Breast epithelium (tissue), 4 donors: ENCODE data around the gene TES. TPM values are rescaled to one million over a fixed set of nuclear protein-coding genes. Genes with fewer than 3 reads are reported as not detected.
A peak's percentile ranks its signal among the peaks of the same experiment; 100 is the strongest.

Source experiments
- DNase-seq, 2 donors: peaks; one replicate each; pipeline ENCODE4 v3.0.0-alpha.2; 2019; ENCODE audit warnings: low spot score in 2 of 2
- H3K27ac ChIP-seq, 2 donors: fragments of 200-600 bp; sonication (generic) in 1 of 2; one replicate each; pipeline ENCODE4 v1.5.1; 2016 to 2019; ENCODE audit warnings: mild to moderate bottlenecking in 1 of 2
- H3K27me3 ChIP-seq, 2 donors: fragments of 200-600 bp; sonication (generic) in 1 of 2; one replicate each; pipeline versions ENCODE4 v1.5.1 to v1.6.0; 2017 to 2019; ENCODE audit warnings: control low read depth in 1 of 2, mild to moderate bottlenecking in 1 of 2
- H3K36me3 ChIP-seq: fragments of 200-600 bp; one replicate; pipeline ENCODE4 v1.5.1; 2019
- H3K4me1 ChIP-seq, 2 donors: fragments of 200-600 bp; sonication (generic); one replicate each; pipeline ENCODE4 v1.5.1; 2016 to 2019; ENCODE audit warnings: control low read depth in 1 of 2
- H3K4me3 ChIP-seq, 3 donors: fragments of 200-600 bp; sonication (generic); 1 replicate in 2 of 3; 2 replicates in 1 of 3; pipeline ENCODE4 v1.5.1; 2016 to 2019; ENCODE audit warnings: mild to moderate bottlenecking in 3 of 3, moderate library complexity in 2 of 3
- H3K9me3 ChIP-seq, 2 donors: fragments of 200-600 bp; sonication (generic) in 1 of 2; one replicate each; pipeline ENCODE4 v1.5.1; 2016 to 2019; ENCODE audit warnings: control low read depth in 1 of 2
- POLR2A ChIP-seq: fragments of 450-650 bp; IDR thresholded peaks from one replicate; pipeline ENCODE4 v1.6.1; 2016; ENCODE audit warnings: antibody characterized with exemption, mild to moderate bottlenecking, moderate library complexity
- POLR2AphosphoS5 ChIP-seq, 3 donors: sonication (generic); formaldehyde crosslinking; IDR thresholded peaks; one replicate each; pipeline ENCODE4 v1.6.1; 2017; ENCODE audit warnings: antibody characterized with exemption in 3 of 3
- intact Hi-C: fragments of 100-400 bp; cut with DNase I; formaldehyde crosslinking; loops from one replicate; pipeline ENCODE4 v1.15.1; 2023; ENCODE audit warnings: low total_unique reads
- total RNA-seq, 3 donors: library from RNA; depleted of rRNA; stranded (reverse); fragments of >200 nt; gene quantifications; one replicate each; pipeline ENCODE4 v1.1.0, GENCODE V29; 2016
- TF ChIP-seq, protein P1 (sequence below), 3 donors: fragments of 450-650 bp; IDR thresholded peaks; one replicate each; pipeline ENCODE4 v1.5.1; 2016 to 2017; ENCODE audit warnings: antibody characterized with exemption in 3 of 3, mild to moderate bottlenecking in 3 of 3, moderate library complexity in 3 of 3

TES gene
- total RNA-seq, 3 donors from 2014 or later: 29.0 to 146 (median 88.5) TPM

DNA sequence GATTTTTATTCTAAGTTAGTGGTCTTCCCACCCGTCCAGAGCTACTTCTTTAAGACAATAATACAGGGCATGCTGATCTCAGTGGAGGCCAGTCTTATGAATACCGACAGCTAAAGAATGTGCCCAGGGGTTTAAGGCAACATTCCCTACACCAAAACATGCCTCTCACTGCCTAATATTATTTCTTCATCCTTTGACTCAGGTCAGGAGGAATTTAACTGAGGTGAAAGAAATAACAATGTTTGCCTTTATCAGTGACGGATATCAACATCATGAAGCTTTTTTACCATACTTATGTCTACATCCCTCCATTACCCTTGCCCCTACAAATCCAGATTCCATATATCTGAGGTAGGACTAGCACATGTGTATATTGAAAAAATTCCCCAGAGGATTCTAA, 33.3 kb upstream of the TES start:
- no peaks in the 10 kb centered on the region for H3K4me1 ChIP-seq
- intact Hi-C loops: loop anchor here (10.0 kb wide), 1 partner anchor 408 kb away; no protein-coding TSS in a partner anchor
- TF ChIP-seq POLR2AphosphoS5 (IDR thresholded peaks at IDR 0.05) (no peak), POLR2A (no peak)
- TF ChIP-seq, protein P1, sequence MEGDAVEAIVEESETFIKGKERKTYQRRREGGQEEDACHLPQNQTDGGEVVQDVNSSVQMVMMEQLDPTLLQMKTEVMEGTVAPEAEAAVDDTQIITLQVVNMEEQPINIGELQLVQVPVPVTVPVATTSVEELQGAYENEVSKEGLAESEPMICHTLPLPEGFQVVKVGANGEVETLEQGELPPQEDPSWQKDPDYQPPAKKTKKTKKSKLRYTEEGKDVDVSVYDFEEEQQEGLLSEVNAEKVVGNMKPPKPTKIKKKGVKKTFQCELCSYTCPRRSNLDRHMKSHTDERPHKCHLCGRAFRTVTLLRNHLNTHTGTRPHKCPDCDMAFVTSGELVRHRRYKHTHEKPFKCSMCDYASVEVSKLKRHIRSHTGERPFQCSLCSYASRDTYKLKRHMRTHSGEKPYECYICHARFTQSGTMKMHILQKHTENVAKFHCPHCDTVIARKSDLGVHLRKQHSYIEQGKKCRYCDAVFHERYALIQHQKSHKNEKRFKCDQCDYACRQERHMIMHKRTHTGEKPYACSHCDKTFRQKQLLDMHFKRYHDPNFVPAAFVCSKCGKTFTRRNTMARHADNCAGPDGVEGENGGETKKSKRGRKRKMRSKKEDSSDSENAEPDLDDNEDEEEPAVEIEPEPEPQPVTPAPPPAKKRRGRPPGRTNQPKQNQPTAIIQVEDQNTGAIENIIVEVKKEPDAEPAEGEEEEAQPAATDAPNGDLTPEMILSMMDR (IDR thresholded peaks at IDR 0.05): no peak
- DNase-seq: peak in 1 of 2 donors; percentile 29
- H3K4me3 ChIP-seq: no peak overlapping the region
- H3K27me3 ChIP-seq: no peaks in the 10 kb centered on the region
- H3K36me3 ChIP-seq: no peaks in the 10 kb centered on the region
- H3K9me3 ChIP-seq: no peaks in the 10 kb centered on the region
- H3K27ac ChIP-seq: peak overlapping the region; percentile 5 to 52

DNA sequence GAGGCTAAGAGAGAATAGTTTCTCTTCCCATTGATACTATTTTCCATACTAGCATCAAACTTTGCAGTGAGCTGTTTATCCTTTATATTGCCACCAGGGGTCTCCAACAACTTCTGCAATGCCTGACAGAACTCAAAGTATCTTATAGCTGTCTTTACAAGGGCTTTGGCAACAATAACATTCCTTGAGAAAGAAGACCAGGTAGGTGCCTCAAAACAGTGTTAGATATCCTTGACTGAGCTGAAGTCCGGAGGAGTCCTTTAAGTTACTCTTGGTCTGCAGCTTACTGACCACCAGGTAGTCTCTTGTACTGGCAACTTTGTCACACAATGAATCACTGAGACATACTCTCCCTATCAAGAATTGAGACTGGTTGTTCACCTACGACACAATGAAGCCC, 30.0 kb upstream of the TES start:
- Histone ChIP-seq H3K9me3 (no peaks in the 10 kb centered on the region), H3K27ac (no peak overlapping the region), H3K4me1 (no peaks in the 10 kb centered on the region), H3K36me3 (no peaks in the 10 kb centered on the region), H3K27me3 (no peaks in the 10 kb centered on the region), H3K4me3 (no peak overlapping the region)
- DNase-seq: no peak
- TF ChIP-seq, protein P1 (IDR thresholded peaks at IDR 0.05): peak; percentile 47 to 76 (median 73)
- TF ChIP-seq POLR2AphosphoS5 (IDR thresholded peaks at IDR 0.05): no peak
- intact Hi-C loops: loop anchor here (10.0 kb wide), 1 partner anchor 54 kb away; no protein-coding TSS in a partner anchor

DNA sequence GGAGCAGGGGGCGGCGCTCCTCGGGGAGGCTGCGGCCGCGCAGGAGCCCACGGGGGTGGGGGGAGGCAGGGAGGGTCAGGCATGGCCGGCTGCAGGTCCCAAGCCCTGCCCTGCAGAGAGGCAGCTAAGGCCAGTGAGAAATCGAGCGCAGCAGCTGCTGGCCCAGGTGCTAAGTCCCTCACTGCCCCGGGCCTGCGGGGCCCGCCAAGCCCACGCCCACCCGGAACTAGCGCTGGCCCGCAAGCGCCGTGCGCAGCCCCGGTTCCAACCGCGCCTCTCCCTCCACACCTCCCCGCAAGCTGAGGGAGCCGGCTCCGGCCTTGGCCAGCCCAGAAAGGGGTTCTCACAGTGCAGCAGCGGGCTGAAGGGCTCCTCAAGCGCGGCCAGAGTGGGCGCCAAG, 28.3 kb upstream of the TES start:
- H3K27me3 ChIP-seq: no peaks in the 10 kb centered on the region
- intact Hi-C loops: loop anchor here (10.0 kb wide), 1 partner anchor 53 kb away; no protein-coding TSS in a partner anchor
- no peaks in the 10 kb centered on the region for H3K9me3 ChIP-seq
- no peak overlapping the region for H3K4me3 ChIP-seq
- no peaks in the 10 kb centered on the region for H3K4me1 ChIP-seq
- DNase-seq: no peak
- TF ChIP-seq POLR2AphosphoS5 (IDR thresholded peaks at IDR 0.05): no peak
- no peak for TF ChIP-seq POLR2A
- TF ChIP-seq, protein P1 (IDR thresholded peaks at IDR 0.05): no peak
- H3K36me3 ChIP-seq: no peaks in the 10 kb centered on the region
- H3K27ac ChIP-seq: no peak overlapping the region

DNA sequence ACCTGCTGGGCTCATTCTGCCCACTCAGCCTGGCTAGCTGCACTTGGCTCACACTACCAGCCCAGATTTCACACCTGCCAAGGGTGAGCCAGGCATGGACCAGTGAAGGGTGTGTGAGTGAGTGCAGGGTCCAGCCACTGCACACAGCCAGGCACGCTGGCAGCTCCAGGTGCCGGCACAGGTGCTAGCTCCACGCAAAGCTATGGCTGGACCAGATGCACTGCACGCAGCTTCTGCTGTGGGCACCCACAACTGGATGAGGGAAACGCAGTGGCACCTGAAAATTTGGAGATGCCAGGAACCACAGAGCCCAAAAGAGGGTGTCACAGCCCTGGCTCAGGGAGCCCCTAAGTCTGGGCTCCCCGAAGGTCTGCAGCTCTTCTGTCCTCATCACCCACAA, 24.9 kb upstream of the TES start:
- TF ChIP-seq POLR2AphosphoS5 (IDR thresholded peaks at IDR 0.05) (no peak), POLR2A (no peak)
- TF ChIP-seq, protein P1 (IDR thresholded peaks at IDR 0.05): no peak
- DNase-seq: no peak
- H3K4me3 ChIP-seq: no peak overlapping the region
- no peaks in the 10 kb centered on the region for H3K27me3 ChIP-seq
- no peak overlapping the region for H3K27ac ChIP-seq
- intact Hi-C loops: loop anchor here (10.0 kb wide), 1 partner anchor 49 kb away; no protein-coding TSS in a partner anchor
- H3K36me3 ChIP-seq: no peaks in the 10 kb centered on the region
- no peaks in the 10 kb centered on the region for H3K9me3 ChIP-seq
- H3K4me1 ChIP-seq: no peaks in the 10 kb centered on the region

DNA sequence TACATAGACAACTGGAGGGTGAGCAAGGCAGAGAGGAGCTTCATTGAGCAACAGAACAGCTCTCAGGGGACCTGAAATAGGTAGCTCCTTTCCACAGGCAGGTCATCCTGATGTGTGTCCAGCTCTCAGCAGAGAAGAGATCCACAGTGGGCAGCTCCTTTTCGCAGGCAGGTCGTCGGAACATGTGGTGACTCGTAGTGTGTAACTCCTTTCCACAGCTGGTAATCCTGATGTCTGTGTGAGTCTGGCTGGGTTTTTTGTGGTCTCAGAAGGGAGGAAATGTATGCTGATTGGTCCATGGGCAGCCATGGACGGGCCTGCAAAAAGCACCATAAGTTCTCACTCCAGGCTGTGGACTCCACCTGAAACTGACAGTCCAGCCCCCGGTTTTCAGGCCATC, 24.4 kb upstream of the TES start:
- H3K4me3 ChIP-seq: no peak overlapping the region
- no peaks in the 10 kb centered on the region for H3K4me1 ChIP-seq
- no peaks in the 10 kb centered on the region for H3K27me3 ChIP-seq
- no peaks in the 10 kb centered on the region for H3K9me3 ChIP-seq
- no peak for DNase-seq
- intact Hi-C loops: loop anchor here (10.0 kb wide), 1 partner anchor 49 kb away; no protein-coding TSS in a partner anchor
- H3K27ac ChIP-seq: no peak overlapping the region
- H3K36me3 ChIP-seq: no peaks in the 10 kb centered on the region
- TF ChIP-seq, protein P1 (IDR thresholded peaks at IDR 0.05): no peak
- TF ChIP-seq POLR2A (no peak), POLR2AphosphoS5 (IDR thresholded peaks at IDR 0.05) (no peak)
